D721Med (cell line): Measurements from ENCODE around the gene NDUFA13.

Source experiments
- DNase-seq: peaks from one replicate; pipeline ENCODE4 v3.0.0; 2011; ENCODE audit warnings: low spot score; ENCODE audit not compliant: insufficient read length
- FAIRE-seq: peaks from 2 replicates; lab custom pipeline; 2011; peaks lifted over from hg19 to GRCh38; lab: Jason Lieb, UNC
- CTCF ChIP-seq: IDR thresholded peaks from 2 replicates; pipeline ENCODE4 v1.5.1; 2012; ENCODE audit warnings: mild to moderate bottlenecking, control low read depth; ENCODE audit not compliant: insufficient read depth; ENCODE audit errors: missing control alignments

NDUFA13 gene

DNA sequence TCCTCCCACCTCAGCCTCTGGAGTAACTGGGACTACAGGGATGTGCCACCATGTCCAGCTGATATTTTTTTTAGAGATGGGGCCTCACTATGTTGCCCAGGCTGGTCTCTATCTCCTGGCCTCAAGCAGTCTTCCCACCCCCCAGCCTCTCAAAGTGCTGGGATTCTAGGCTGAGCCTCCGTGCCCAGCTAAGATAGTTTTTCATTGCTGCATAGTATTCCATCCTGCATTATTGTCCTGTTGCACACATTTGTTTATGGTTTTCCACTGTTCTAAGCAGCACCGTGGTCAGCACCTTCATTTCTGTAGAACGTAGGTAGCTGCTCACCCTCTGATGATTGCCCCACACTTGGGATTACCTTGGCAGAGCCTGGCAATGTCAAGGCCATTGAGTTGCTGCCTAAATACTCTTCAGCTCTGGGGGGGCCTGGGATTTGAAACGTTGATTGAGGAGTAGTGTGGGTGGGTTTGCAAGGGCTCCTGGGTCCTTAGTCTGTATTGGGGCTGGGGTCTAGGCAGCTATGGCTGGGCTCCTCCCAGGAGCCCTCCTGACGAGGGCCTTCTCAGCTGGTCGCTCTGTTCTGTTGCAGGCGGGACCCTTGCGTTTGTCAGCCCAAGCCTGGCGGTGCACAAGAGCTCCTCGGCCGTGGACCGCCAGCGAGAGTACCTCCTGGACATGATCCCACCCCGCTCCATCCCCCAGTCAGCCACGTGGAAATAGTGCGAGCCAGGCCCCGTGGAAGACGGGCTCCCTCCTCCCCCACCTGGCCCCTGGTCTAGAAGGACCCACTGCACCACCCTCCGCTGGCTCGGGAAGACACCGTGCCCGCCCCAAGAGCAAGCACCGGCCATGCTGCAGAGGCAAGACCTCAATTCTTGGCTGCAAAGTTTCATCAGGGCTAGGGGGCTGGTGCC is 11.0 kb upstream of the NDUFA13 start:
- DNase-seq (no peak), FAIRE-seq (no peak)
- TF ChIP-seq CTCF = no peak

- TF ChIP-seq CTCF = no peak
- FAIRE-seq (no peak), DNase-seq (no peak)
Measured at GRCh38 chr19:19505669-19506326, 10.2 kb upstream of the NDUFA13 start.

DNA sequence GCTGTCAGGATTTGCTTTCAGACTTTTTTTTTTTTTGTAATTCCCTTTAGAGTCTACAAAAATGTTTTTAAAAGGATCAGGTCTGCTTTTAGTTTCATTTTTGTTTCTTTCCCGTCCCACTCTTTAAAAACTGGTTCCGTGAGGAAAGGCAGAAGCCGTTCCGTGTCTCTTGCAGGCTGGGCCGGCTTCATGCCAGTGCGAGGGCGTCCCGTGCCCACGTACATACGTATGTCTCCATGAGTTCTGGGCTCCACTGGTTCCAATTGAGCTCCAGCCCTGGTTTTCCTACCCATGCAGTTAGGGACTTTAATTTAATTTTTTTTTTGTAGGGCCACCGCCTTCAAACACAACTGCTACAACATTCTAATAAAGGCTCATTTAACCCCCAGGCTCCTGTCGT is 9.4 kb upstream of the NDUFA13 start:
- FAIRE-seq (no peak), DNase-seq (no peak)
- no peak for TF ChIP-seq CTCF

DNA sequence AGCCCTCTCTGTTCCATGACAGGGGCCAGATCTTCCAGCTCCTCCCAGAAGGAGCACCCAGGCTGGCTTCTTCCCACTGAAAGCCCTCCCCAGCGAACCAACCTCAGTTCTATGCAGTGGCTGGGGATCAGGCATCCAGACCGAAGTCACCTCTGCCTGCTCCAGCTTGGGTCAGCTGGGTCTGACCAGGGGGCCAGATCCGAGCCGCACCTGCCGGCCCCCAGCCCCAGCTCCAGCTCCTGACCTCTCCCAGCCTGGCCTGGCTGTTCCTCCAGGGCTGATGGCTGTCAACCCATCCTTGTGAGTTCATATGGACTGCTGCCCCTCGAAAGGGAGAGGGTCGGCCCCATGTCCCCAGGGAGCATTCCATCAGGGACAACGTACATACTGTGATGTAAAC is 8.7 kb upstream of the NDUFA13 start:
- no peak for TF ChIP-seq CTCF
- no peak for FAIRE-seq
- no peak for DNase-seq

GRCh38 chr19:19508217-19508616 is 7.8 kb upstream of the NDUFA13 start:
- no peak for TF ChIP-seq CTCF
- no peak for FAIRE-seq
- no peak for DNase-seq

DNA sequence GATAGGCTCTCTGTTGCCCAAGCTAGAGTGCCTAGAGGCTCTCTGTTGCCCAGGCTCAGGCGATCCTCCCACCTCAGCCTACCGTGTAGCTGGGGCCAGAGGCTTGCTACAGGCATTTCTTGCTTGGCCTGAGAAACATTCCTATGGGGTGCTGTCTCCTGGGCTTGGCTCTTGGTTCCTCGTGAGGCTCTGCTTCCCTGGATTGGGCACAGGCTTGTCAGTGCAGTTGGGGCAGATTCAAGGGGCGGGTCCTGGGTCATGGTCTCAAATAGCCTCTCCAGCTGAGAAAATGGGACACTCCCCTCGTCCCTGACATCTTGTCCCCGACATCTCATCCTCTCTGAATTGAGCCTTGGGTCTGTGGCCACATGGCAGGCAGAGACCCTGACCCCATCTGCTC is 5.6 kb upstream of the NDUFA13 start:
- FAIRE-seq (no peak), DNase-seq (no peak)
- TF ChIP-seq CTCF = no peak

DNA sequence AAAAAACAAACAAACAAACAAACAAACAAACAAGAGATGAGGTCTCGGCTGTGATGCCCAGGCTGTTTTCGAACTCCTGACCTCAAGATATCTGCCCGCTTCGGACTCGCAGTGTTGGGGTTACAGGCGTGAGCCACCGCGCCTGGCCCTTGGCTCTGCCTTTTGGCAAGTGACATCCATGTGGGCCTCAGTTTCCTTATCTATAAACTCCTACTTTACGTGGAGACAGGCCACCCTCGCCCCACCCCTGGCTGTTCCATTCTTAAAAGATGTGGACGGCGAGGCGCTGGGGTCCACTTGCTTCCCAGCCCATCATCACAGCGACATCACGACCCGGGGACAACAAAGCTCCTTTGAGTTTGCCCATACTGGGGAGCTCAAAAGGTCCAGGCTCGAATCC is 2.3 kb upstream of the NDUFA13 start:
- TF ChIP-seq CTCF = no peak
- DNase-seq (no peak), FAIRE-seq (no peak)
